Panc1 (cell line): ENCODE results near the gene ZNF346. TPM values are rescaled to one million over a fixed set of nuclear protein-coding genes. Genes with fewer than 3 reads are reported as not detected.

ENCODE experiments used
- ATAC-seq: fragments of 200-7000 bp; cut with Tn5 transposase; 2 replicates; pipeline ENCODE4 v1.9.1; 2020; ENCODE audit warnings: mild to moderate bottlenecking, moderate library complexity
- BruUV-seq: library from RNA; stranded (reverse); fragments of 400-500 nt; replicated peaks from 2 replicates; lab custom pipeline; 2021; lab: Mats Ljungman, UMichigan
- CTCF ChIA-PET: fragments of 300-600 bp; sonication (Branson Sonifier 250); formaldehyde crosslinking; loops from one replicate; lab custom pipeline; 2022; ENCODE audit warnings: antibody characterized with exemption; lab: Charles Lee
- POLR2A ChIA-PET: fragments of 300-600 bp; sonication (Branson Sonifier 250); formaldehyde crosslinking; loops from one replicate; lab custom pipeline; 2022; ENCODE audit warnings: antibody characterized with exemption; lab: Charles Lee
- DNase-seq: peaks from one replicate; pipeline ENCODE4 v3.0.0-alpha.2; 2010; ENCODE audit warnings: low read depth, low spot score
- H3K27ac ChIP-seq: 2 replicates; pipeline ENCODE4 v1.5.1; 2011; ENCODE audit warnings: mild to moderate bottlenecking, low read length, inconsistent platforms
- H3K27me3 ChIP-seq: fragments of 200-500 bp; sonication (Bioruptor generic); 2 replicates; pipeline ENCODE4 v1.6.0; 2014; ENCODE audit warnings: low read length, inconsistent platforms; ENCODE audit not compliant: control insufficient read depth, insufficient read depth
- H3K36me3 ChIP-seq: fragments of 200-500 bp; sonication (Bioruptor generic); 2 replicates; pipeline ENCODE4 v1.5.1; 2014; ENCODE audit warnings: inconsistent platforms, mild to moderate bottlenecking, low read length, moderate library complexity; ENCODE audit not compliant: control insufficient read depth, insufficient read depth
- H3K4me1 ChIP-seq: 2 replicates; pipeline ENCODE4 v1.5.1; 2011; ENCODE audit warnings: inconsistent platforms, mild to moderate bottlenecking, low read length, moderate library complexity; ENCODE audit not compliant: control insufficient read depth, insufficient read depth
- H3K4me3 ChIP-seq, 2 experiments: 2 replicates each; pipeline ENCODE4 v1.5.1; 2011 to 2012; ENCODE audit warnings: low read depth in 2 of 2, low read length in 2 of 2, mild to moderate bottlenecking in 2 of 2, inconsistent platforms in 1 of 2, moderate library complexity in 1 of 2
- H3K9me3 ChIP-seq: fragments of 200-500 bp; sonication (Bioruptor generic); 2 replicates; pipeline ENCODE4 v1.5.1; 2014; ENCODE audit warnings: low read depth, mild to moderate bottlenecking, inconsistent platforms, low read length, moderate library complexity; ENCODE audit not compliant: control insufficient read depth, insufficient read depth
- POLR2AphosphoS5 ChIP-seq: IDR thresholded peaks from 2 replicates; pipeline ENCODE4 v1.6.1; 2012; ENCODE audit warnings: mild to moderate bottlenecking, low read depth, low read length, moderate library complexity
- SIN3A ChIP-seq: IDR thresholded peaks from 2 replicates; pipeline ENCODE4 v1.6.1; 2012; ENCODE audit warnings: low read depth, mild to moderate bottlenecking, low read length, moderate library complexity, borderline replicate concordance; ENCODE audit not compliant: insufficient read depth
- TCF7L2 ChIP-seq: IDR thresholded peaks from 2 replicates; pipeline ENCODE4 v1.6.1; 2011; ENCODE audit warnings: mild to moderate bottlenecking, low read depth, low read length, inconsistent platforms
- in situ Hi-C: cut with HindIII; loops from 2 replicates; pipeline ENCODE4 v1.10.0; 2016; ENCODE audit warnings: low sequenced_read_pairs, low pct_unique_long_range_greater_than_20kb
- intact Hi-C: fragments of 100-400 bp; cut with micrococcal nuclease; formaldehyde crosslinking; loops from one replicate; pipeline ENCODE4 v1.10.0; 2022; ENCODE audit not compliant: unreplicated experiment
- total RNA-seq: library from RNA; stranded (reverse); gene quantifications from one replicate; pipeline ENCODE4 v1.2.1, GENCODE V29; 2021; ENCODE audit not compliant: unreplicated experiment
- TF ChIP-seq, protein P1 (sequence below): fragments of 450-650 bp; IDR thresholded peaks from 2 replicates; pipeline ENCODE4 v1.5.1; 2017; ENCODE audit warnings: mild to moderate bottlenecking
- TF ChIP-seq, protein P2 (sequence below), 2 experiments: IDR thresholded peaks; 2 replicates each; pipeline ENCODE4 v1.6.1; 2011 to 2012; ENCODE audit warnings: low read depth in 2 of 2, control low read depth in 1 of 2, low read length in 1 of 2, mild to moderate bottlenecking in 1 of 2, moderate library complexity in 1 of 2; ENCODE audit not compliant: insufficient read depth in 1 of 2

The ZNF346 gene
- total RNA-seq, 1 experiment from 2014 or later: 21.3 TPM

DNA sequence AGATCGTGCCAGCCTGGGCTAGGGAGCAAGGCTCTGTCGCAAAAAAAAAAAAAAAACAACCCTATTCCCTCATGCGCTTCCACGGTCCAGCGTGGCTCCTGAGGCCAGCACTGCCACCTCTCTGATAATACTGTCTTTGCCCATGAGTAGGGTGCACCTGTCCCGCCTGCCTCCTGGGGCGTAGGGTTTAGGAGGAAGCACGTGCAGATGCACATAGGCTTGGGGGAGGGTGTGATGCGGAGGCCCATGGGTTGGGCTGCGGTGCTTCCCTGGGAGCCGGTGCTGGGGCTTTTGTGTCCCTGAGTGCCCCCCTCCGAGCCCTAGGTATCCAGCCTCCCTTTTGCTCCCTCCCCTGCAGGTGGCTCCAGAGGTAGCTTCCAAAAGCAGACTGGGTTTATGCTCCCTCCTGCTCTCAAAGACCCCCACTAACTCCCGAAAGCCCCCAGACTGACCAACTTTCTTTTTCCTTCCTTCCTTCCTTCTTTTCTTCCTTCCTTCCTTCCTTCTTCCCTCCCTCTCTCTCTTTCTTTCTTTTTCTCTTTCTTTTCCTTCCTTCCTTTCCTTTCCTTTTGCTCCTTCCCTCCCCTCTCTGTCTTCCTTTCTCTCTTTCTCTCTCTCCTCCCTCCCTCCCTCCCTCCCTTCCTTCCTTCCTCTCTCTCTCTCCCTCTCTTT lies 77.1 kb downstream of the ZNF346 start:
- H3K27me3 ChIP-seq: no peaks in the 10 kb centered on the region
- intact Hi-C loops: no loop called here
- in situ Hi-C loops: no loop called here
- H3K27ac ChIP-seq: no peak overlapping the region
- ATAC-seq (no peak), DNase-seq (no peak)
- ChIA-PET POLR2A (no interaction called here), CTCF (interaction anchor here (0.7 to 2.2 kb wide), 3 partner anchors 12 to 210 kb away, joined by 4 to 8 read pairs (median 5); no protein-coding TSS in a partner anchor)
- H3K4me1 ChIP-seq: no peaks in the 10 kb centered on the region
- TF ChIP-seq POLR2AphosphoS5 (no peak), TCF7L2 (no peak), SIN3A (no peak)
- H3K9me3 ChIP-seq: no peaks in the 10 kb centered on the region
- H3K4me3 ChIP-seq: no peak overlapping the region
- no TSS peak for BruUV-seq
- no peaks in the 10 kb centered on the region for H3K36me3 ChIP-seq

DNA sequence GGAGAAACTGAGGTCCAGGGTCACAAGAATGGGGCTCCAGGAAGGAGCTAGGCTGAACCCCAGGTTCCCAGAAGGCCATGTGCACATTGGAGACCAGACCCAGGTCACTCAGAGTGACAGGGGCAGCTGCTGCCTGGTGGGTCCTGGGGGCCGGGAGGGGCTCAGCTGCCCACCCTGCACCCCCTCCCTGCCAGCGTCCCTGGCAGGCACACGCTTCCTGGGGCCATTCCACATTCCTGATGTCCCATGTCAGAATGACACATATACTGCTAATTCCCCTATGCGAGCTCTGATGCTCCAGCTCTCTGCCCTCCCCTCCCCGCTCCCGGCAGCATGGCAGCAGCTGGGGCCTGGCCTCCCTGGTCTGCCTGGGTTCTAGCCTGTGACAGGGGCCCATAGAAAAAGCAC lies 78.2 kb downstream of the ZNF346 start:
- DNase-seq (no peak), ATAC-seq (no peak; the same call in 1 of the 2 replicates)
- H3K36me3 ChIP-seq: no peaks in the 10 kb centered on the region
- TF ChIP-seq POLR2AphosphoS5 (no peak), SIN3A (no peak), TCF7L2 (no peak)
- TF ChIP-seq, protein P1, sequence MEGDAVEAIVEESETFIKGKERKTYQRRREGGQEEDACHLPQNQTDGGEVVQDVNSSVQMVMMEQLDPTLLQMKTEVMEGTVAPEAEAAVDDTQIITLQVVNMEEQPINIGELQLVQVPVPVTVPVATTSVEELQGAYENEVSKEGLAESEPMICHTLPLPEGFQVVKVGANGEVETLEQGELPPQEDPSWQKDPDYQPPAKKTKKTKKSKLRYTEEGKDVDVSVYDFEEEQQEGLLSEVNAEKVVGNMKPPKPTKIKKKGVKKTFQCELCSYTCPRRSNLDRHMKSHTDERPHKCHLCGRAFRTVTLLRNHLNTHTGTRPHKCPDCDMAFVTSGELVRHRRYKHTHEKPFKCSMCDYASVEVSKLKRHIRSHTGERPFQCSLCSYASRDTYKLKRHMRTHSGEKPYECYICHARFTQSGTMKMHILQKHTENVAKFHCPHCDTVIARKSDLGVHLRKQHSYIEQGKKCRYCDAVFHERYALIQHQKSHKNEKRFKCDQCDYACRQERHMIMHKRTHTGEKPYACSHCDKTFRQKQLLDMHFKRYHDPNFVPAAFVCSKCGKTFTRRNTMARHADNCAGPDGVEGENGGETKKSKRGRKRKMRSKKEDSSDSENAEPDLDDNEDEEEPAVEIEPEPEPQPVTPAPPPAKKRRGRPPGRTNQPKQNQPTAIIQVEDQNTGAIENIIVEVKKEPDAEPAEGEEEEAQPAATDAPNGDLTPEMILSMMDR: no peak
- TF ChIP-seq, protein P2, sequence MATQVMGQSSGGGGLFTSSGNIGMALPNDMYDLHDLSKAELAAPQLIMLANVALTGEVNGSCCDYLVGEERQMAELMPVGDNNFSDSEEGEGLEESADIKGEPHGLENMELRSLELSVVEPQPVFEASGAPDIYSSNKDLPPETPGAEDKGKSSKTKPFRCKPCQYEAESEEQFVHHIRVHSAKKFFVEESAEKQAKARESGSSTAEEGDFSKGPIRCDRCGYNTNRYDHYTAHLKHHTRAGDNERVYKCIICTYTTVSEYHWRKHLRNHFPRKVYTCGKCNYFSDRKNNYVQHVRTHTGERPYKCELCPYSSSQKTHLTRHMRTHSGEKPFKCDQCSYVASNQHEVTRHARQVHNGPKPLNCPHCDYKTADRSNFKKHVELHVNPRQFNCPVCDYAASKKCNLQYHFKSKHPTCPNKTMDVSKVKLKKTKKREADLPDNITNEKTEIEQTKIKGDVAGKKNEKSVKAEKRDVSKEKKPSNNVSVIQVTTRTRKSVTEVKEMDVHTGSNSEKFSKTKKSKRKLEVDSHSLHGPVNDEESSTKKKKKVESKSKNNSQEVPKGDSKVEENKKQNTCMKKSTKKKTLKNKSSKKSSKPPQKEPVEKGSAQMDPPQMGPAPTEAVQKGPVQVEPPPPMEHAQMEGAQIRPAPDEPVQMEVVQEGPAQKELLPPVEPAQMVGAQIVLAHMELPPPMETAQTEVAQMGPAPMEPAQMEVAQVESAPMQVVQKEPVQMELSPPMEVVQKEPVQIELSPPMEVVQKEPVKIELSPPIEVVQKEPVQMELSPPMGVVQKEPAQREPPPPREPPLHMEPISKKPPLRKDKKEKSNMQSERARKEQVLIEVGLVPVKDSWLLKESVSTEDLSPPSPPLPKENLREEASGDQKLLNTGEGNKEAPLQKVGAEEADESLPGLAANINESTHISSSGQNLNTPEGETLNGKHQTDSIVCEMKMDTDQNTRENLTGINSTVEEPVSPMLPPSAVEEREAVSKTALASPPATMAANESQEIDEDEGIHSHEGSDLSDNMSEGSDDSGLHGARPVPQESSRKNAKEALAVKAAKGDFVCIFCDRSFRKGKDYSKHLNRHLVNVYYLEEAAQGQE (IDR thresholded peaks at IDR 0.05; ENCODE audit: insufficient read depth in 1 of 2, low read depth in 2 of 2, low read length in 1 of 2): no peak
- no peak overlapping the region for H3K27ac ChIP-seq
- no peak overlapping the region for H3K4me3 ChIP-seq
- POLR2A ChIA-PET: no interaction called here
- no peaks in the 10 kb centered on the region for H3K27me3 ChIP-seq
- CTCF ChIA-PET: interaction anchor here (0.7 kb wide), 1 partner anchor 31 kb away, joined by 4 read pairs; no protein-coding TSS in a partner anchor
- H3K4me1 ChIP-seq: no peaks in the 10 kb centered on the region
- in situ Hi-C loops (no loop called here), intact Hi-C loops (no loop called here)
- no TSS peak for BruUV-seq
- no peaks in the 10 kb centered on the region for H3K9me3 ChIP-seq
